Measurements from ENCODE around the gene DDX4. TPM values are rescaled to one million over a fixed set of nuclear protein-coding genes. Genes with fewer than 3 reads are reported as not detected.
"Not testable (repeated sequence)": the region's sequence is repeated elsewhere in the genome, so short reads cannot be mapped to it uniquely, and the experiment has no call there.

Gene DDX4
- 0.14 TPM in 1 of 2 replicates, not detected in the other for total RNA-seq (2014; rRNA removed; shearing (Covaris generic))
- not detected in 2 replicates for polyA plus RNA-seq (2014; cell fraction: nucleus; rRNA removed)

DNA sequence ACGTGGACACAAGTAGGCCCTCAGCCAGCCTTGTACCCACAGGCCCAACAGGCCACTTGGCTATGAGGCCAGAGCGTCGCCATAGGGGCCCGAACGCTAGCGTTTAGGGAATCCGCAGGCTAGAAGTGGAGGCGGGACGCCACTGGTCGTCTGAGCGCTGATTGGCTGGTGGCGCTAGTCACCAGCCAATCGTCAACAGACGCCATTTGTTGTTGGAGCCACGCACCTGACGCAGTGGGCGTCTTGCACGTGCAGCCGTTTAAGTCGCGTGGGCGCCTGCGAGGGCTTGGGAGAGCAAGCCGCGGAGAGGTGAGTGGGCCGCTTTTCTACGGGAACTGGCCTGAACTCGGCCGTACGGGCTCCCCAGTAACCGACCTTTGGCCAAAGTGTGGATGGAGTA is at the start of gene DDX4:
Gene DDX4 (plus strand): TSS at position 269 of the 400 bp plus-strand sequence. CDS start 903 bp downstream, outside the sequence.
- no peak for DNase-seq (ENCODE audit: extremely low read depth, low read depth)

DNA sequence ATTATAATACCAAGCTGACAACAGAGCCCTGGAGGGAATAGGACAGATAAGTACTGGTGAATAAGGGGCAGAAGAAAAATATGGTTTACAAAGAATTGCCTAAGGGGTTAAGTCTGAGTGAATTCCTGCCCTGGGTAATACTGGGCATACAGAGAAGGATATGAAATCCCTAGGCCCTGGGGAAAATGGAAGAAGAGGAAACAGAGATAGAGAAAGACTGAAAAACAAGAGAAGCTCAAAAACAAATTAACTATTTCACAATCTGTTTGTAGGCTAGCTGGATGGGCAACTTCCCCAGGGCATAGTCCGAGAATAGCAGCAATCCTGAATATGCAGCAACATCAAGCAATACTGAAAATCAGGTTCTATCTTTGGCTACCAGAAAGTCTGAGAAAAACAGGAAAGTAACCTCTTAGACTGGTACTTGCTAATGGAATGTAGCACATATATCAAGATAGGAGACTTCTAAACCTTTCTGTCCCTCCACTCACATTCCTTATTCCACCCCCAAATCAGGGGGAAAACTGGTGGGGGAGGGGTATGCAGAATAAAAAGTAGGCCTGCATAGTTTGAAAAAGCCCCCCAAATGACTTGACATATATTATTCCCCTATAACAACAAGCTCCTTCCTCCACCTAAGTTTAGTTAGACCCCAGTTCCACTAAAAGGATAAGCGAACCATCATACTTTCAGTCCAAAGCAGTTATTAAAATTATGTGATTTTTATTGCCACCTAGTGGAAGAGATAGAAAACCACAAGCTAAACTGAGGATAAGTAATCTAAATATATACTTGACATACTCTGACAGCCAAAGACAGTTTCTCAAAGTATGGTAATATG is 46.4 kb upstream of the DDX4 start:
- DNase-seq (ENCODE audit: extremely low read depth, low read depth): peak; percentile 54

DNA sequence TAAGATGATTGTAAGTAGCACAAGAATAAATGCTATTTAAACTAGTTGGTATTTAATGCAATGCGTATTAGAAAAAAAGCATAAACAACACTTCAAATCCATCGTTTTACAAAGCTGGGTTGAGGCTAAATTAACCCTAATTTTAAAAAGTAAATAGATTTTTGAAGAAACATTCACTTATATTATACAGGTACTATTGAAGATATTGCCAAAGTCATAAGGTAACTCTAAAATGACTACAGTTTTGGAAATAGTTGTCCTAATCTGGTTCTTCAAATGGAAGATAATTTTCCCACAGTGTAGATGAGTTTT is 45.8 kb upstream of the DDX4 start:
- no peak for DNase-seq (ENCODE audit: extremely low read depth, low read depth)

GRCh38 chr5:55692509-55692908 is 45.4 kb upstream of the DDX4 start:
- DNase-seq (ENCODE audit: extremely low read depth, low read depth): no peak

- DNase-seq (ENCODE audit: extremely low read depth, low read depth): peak; percentile 57
Observed at GRCh38 chr5:55694152-55694830, 43.6 kb upstream of the DDX4 start.

DNA sequence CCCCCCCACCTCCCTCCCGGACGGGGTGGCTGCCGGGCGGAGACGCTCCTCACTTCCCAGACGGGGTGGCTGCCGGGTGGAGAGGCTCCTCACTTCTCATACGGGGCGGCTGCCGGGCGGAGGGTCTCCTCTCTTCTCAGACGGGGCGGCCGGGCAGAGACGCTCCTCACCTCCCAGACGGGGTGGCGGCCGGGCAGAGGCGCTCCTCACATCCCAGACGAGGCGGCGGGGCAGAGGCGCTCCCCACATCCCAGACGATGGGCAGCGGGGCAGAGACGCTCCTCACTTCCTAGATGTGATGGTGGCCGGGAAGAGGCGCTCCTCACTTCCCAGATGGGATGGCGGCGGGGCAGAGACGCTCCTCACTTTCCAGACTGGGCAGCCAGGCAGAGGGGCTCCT is 41.2 kb upstream of the DDX4 start:
- DNase-seq (ENCODE audit: extremely low read depth, low read depth): not testable (repeated sequence)

DNA sequence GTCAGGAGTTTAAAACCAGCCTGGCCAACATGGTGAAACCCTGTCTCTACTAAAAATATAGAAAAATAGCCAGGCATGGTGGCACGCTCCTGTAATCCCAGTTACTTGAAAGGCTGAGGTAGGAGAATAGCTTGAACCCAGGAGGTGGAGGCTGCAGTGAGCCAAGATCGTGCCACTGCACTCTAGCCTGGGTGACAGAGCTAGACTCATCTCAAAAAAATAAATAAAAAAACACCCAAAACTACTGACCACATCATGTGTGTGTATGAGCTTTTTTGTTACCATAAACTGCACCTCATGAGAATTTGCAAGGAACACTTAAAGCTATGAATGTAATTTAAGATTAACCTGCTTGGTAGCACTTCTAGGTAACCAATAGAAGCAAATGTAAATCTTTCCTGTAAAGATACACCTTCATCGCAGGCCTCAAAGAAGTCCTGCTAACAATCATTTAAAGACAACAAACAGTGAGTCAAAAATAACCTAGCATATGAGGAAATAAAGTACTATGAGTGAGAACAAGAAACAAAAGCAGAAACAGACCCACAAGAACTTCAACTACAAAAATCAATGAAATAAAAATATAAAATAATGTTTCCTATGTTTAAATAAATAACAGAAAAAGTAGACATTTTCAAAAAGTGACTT is 38.7 kb upstream of the DDX4 start:
- no peak for DNase-seq (ENCODE audit: extremely low read depth, low read depth)

GRCh38 chr5:55700745-55701144 is 37.1 kb upstream of the DDX4 start:
- no peak for DNase-seq (ENCODE audit: extremely low read depth, low read depth)

DNA sequence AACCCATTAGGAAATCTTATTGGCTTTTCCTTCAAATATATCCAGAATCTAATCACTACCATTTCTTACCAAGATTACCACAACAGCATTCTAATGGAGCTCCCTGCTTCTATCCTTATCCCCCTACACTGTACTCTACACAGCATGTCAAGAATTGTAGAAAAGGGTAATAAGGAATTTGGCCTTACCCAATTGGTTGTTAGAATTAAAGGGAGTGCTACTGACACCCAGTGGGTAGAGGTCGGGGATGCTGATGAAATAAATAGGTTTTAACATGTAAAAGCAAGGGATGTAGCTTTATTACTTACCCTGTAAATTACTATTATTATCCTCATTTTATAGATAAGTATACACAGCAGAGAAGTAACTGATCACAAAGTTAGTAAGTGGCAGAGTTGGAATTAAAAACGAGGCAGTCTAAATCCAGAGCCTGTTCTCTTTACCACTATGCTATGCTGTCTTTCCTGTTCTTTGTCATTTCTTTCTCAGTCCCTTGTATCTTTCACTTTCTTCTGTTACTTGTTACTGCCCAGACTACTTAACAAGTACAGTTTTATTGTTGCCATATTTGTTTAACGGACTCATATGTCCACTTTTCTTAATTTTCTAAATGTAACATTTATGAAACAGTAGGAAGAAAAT is 36.3 kb upstream of the DDX4 start:
- DNase-seq (ENCODE audit: extremely low read depth, low read depth): no peak

DNA sequence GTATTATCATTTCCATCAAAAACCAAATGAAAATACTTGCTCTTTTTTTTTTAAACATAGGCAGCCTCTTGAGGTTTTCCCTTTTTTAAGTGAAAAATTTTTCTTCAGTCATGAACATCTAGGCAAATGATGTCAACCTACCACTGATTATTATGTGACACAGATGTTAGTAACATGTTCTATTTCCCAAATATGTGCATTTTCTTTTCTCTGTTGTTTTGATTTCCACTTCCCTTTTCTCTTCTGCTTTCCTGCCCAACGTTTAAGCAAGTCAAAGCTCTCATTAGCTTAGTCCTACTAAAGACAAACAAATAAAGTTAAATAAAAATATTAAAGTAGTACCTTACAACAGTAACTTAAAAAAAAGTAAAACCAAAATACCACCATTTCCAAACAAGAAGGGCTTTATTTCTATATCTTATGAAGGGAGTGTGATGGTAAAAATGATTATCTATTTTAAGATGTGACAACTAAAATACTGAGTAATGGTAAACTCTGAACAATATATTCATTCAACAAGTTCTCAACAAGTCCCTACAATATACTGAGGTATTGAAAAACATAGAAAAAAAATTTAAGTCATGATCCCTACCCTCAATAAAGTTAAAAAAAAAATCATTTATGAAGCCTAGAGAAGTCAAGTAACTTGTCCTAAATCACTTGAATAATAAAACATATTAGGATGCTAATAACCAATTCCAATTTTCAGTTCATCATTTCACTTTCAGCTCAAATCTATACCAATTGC is 35.1 kb upstream of the DDX4 start:
- no peak for DNase-seq (ENCODE audit: extremely low read depth, low read depth)

DNA sequence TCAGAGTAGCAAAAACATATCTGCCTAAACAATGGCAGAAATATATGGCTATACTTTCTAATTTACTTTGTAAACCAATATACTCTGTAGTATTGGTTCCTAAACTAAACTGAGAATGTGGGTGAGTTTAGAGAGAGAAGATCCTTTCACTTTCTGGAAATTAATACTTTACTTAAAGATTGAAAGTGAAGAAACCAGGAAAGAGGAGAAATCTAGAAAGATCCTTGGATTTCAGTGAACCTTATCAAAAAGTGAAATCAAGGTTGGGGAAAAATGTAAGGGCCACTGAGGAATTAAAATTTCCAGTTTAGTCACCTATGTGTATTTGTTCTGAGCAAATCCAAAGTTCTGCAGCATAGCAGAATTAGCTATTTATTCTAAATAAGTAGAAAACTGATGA is 31.6 kb upstream of the DDX4 start:
- no peak for DNase-seq (ENCODE audit: extremely low read depth, low read depth)

DNA sequence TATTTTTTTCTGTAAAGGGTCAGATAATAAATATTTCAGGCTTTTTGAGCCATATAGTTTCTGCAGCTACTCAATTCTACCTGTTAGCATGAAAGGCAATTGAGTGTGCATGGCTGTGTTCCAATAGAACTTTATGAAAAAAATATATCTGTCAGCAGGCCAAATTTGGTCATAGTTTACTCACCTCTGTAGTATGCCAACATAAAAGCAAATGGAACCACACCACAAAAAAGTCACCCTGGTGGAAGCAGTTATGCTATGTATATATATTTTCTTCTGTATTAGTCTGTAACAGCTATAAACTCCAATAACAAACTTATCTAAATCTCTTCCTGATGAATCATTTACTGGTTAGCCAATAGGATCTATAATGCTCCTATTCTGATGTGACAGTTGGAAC is 29.1 kb upstream of the DDX4 start:
- no peak for DNase-seq (ENCODE audit: extremely low read depth, low read depth)

GRCh38 chr5:55711507-55712022 is 26.3 kb upstream of the DDX4 start:
- no peak for DNase-seq (ENCODE audit: extremely low read depth, low read depth)

DNA sequence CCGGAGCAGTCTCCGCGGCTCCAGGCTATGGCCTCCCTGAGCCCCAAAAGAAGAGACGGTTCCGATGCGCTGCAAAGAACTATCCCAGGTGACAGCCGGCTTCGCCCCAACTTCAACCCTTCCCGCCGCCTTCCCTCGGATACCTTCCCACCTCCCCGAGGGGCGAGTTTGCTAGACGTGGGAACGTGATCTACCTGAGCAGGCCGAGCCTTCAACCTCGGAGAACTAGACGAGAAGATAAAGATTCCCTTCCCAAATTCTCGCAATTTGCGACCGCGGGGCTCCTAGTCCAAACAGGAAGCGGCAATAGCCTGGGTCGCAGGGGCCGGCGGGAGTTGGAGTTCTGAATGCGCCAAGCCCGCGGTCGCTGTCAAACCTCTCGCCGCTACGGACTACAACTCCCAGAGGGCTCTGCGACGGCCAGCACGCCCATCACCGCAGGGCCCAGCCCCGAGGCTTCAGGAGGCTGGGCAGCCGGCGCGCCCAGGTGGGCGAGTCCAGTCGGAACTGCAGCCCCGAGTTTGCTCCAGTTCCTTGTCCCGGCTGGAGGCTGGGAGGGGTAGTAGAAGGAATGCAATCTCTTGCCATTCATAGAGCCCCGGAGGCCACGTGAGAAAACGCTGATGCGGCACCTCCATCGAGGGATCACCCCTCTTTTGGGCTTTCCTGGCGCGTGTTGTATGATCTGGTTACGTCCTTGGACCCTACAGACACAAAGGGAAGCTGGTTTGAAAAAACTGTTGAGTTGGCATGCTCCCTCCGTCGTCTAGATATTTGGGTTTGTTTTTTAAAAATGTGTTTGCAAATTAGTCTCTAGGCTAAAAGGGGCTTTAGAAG is 25.6 kb upstream of the DDX4 start, which contains the start of gene SLC38A9:
Gene SLC38A9 (minus strand): TSS at position 302 of the 837 bp plus-strand sequence. CDS start 14,366 bp downstream, outside the sequence.
- DNase-seq (ENCODE audit: extremely low read depth, low read depth): peak; percentile 90

DNA sequence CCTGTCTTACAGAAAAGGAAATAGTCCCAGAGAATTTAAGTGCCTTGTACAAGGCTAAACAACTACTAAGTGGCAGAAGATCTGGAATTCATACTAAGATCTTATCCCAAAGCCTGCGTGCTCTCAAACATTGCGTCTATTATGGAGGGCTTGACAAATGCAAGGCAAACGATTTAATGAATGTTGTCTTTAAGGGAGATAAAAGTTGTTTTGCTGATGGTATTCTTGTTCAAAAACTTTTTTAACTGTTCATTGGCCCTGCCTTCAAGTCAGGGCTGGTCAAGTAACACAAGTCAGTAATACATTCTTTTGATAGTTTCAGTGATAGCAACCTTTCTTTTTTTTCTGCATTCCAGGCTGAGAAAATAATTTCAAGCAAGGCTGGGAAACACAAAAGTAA is 24.0 kb upstream of the DDX4 start:
- no peak for DNase-seq (ENCODE audit: extremely low read depth, low read depth)

- no peak for DNase-seq (ENCODE audit: extremely low read depth, low read depth)
Observed at GRCh38 chr5:55714339-55714738, 23.5 kb upstream of the DDX4 start.

DNA sequence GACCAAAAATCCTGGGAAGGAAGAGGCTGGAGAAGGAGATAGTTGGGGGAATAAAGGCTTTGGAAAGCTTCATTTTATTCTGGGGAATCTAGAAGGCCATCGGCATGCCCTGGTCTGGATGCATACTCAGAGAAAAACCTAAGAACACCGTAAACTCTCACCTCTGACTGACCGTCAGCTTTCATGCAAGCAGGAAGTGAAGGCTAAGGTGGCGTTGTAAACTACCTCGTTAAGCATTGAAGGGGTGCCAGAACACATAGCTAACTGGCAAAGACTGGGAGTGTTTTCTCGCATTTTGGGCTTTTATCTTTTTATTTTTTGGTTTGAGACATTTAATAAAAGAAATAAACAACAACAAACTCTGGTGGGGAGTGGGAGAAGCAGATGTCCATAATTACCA is 23.1 kb upstream of the DDX4 start:
- DNase-seq (ENCODE audit: extremely low read depth, low read depth): no peak

DNA sequence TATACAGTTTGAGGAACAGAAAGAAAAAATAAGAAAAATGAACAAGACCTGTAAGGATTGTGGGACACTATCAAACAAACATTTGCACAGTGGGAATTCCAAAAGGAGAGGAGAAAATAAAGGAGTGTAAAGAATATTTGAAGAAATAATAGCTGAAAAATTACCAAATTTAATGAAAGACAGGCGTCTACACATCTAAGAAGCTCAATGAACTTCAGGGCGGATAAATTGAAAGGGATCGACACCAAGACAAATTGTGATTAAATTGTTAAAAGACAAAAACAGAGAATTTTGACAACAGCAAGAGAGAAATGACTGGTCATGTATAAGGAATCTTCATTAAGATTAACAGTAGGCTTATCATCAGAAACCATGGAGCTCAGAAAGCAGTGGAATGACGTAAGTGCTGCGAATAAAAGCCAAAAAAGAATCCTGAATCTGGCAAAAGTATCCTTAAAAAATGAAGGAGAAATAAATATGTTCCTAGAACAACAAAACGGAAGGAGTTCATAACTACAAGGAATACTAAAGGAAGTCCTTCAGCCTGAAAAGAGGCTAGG is 22.3 kb upstream of the DDX4 start:
- no peak for DNase-seq (ENCODE audit: extremely low read depth, low read depth)

DNA sequence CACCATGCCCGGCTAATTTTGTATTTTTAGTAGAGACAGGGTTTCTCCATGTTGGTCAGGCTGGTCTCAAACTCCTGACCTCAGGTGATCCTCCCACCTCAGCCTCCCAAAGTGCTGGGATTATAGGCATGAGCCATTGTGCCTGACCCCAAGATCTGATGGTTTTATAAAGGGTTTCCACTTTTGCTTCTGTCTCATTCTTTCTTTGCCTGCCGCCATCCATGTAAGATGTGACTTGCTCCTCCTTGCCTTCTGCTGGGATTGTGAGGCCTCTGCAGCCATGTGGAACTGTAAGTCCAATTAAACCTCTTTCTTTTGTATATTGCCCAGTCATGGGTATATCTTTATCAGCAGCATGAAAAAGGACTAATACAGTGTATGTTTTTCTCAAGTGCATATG is 18.8 kb upstream of the DDX4 start:
- DNase-seq (ENCODE audit: extremely low read depth, low read depth): not testable (repeated sequence)
